GM18519 (cell line): Measurements from ENCODE around the gene ERLIN1.

Experiments used
- ATAC-seq: cut with Tn5 transposase; IDR thresholded peaks from one replicate; pipeline ENCODE4 v1.9.1; 2021; ENCODE audit warnings: mild to moderate bottlenecking, moderate library complexity; ENCODE audit not compliant: unreplicated experiment, low FRiP score

Gene ERLIN1

GRCh38 chr10:100185364-100186252, at the start of gene ERLIN1:
ERLIN1 (minus strand) TSS chr10:100186029; CDS start chr10:100185626, 403 bp downstream.
- peak; percentile 60 for ATAC-seq

GRCh38 chr10:100232101-100232500, 46.3 kb upstream of the ERLIN1 start:
- ATAC-seq: no peak

DNA sequence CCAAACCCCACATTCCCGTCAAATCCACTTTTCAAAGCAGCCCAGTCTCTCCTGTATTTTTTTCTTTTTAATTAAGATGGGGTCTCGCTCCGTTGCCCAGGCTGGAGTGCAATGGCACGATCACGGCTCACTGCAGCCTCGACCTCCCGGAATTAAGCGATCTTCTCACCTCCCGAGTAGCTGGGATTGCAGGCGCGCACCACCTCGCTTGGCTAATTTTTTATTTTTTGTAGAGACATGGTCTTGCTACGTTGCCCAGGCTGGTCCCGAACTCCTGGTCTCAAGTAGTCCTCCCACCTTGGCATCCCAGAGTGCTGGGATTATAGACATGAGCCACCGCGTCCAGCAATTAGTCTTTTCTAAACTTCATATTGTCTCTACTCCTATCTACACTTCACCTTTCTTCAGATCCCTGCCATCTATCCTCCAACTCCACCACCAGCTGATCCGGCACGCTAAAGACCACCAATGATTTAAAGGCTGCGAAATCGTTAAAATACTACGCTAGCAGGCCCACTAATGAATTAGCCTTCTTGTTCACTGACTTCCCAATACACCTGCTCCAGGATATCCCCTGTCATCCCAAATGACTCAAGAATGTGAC, 44.1 kb upstream of the ERLIN1 start:
- no peak for ATAC-seq

GRCh38 chr10:100223879-100224278, 38.0 kb upstream of the ERLIN1 start:
- no peak for ATAC-seq

DNA sequence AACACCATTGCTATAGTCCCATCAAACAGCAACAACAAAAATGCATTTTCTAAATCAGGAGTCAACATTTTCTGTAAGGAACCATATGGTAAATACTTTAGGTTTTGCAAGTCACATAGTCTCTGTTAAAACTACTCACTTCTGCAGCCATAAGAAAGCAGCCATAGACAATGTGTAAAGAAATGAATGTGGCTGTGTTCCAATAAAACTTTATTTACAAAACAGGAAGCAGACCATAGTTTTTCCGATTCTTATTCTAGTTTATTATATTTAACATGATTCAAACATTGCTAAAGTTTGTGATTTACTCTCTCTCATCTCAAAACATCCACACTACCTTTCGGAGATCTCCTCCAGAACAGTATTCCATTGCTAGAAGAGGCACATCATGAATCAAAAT, 36.7 kb upstream of the ERLIN1 start:
- no peak for ATAC-seq

- no peak for ATAC-seq
Measured at GRCh38 chr10:100216006-100216405, 30.2 kb upstream of the ERLIN1 start.

- ATAC-seq: no peak
Measured at GRCh38 chr10:100209303-100209702, 23.5 kb upstream of the ERLIN1 start.

DNA sequence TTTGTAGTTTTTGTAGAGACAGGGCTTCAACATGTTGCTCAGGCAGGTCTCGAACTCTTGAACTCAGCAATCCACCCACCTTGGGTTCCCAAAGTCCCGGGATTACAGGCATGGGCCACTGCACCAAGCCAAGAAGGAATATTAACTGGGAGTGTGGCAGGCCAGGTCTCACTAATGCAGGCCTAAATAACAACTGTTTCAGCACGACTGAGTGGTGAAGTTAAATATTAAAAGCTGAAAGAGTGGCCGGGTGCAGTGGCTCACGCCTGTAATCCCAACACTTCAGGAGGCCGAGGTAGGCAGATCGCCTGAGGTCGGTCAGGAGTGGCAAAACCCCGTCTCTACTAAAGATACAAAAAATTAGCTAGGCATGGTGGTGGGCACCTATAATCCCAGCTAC, 22.4 kb upstream of the ERLIN1 start:
- ATAC-seq: no peak

DNA sequence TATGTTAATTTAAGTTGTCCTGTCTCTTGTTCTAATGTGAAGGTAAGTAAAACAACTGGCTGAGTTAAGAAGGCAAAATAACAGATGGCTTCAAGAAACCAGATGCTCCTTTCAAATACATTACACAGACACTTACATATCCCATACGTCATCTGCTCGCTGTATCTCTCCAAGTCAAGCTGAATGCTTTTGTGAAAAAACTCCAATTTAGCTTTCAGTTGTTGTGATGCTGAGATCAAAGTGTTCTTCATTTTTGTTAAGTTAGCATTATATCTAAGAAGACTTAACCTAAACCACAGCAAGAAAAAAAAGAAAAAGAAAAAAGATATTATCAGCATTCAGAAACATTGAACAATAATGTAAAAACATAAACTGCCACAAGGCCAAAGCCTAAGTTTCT, 18.5 kb upstream of the ERLIN1 start:
- ATAC-seq: no peak

- no peak for ATAC-seq
Measured at GRCh38 chr10:100201549-100201948, 15.7 kb upstream of the ERLIN1 start.

- ATAC-seq: no peak
Measured at GRCh38 chr10:100194711-100195110, 8.9 kb upstream of the ERLIN1 start.

GRCh38 chr10:100192350-100192749, 6.5 kb upstream of the ERLIN1 start:
- no peak for ATAC-seq

DNA sequence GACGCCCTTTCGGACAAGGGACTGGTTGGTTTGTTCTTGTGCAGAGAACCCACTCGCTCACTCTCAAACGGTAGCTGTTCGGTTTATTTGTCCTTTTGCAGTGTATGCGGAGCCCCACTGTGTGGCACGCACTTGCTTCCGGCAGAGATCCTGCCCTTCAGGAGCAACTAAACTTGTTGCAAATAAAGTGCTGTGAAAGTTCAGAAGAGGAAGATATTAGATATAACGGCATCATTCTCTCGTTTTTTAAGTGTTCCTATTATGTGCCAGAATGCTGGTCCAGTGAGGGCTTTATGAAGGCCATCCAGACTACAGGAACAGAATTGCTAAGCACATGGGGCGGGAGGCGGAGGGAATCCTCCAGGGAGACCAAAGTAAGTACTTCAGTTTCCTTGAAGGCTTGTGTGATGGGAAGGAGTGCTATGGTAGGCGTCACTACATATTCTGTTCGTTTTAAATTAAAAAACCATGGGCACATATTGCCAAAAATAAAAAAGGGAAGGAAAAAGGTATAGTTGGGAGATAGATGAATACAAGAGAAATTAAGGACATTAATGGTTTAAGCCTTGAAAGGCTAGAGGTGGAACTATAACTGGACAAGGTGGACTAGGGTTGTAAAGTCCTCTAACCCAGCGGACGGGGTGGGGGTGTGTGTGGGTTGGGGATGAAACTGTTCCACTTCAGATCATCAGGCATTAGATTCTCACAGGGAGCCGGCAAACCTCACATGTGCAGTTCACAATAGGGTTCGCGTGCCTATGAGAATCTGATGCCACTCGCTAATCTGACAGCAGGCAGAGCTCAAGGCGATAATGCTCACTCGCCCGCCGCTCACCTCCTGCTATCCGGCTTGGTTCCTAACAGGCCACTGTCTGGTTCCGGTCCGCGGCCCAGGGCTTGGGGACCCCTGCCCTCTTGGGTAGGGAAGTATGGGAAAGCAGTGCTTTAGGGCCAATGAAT, 704 bp upstream of the ERLIN1 start:
- ATAC-seq: peak; percentile 31

GRCh38 chr10:100184840-100185239, 989 bp downstream of the ERLIN1 start:
- ATAC-seq: no peak

- ATAC-seq: no peak
Measured at GRCh38 chr10:100184426-100184825, 1.4 kb downstream of the ERLIN1 start.

DNA sequence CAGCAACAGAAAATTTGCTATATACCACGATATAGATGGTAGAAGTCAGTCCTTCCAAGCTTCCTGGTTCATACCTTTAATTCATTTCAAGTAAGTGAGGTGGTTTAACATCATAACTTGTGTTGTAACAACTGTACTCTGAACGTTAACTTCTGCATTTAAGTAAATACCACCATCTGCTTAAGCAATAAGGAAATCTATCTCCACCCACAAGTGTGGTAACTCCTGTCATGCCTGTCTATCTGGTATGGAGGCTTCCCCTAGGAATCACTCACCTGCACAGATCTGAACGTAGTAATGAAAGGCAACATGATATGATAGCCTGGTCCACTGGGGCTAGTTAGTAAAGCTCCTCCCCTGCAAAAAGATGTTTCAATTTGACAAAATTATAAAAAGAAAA, 2.3 kb downstream of the ERLIN1 start:
- ATAC-seq: no peak

DNA sequence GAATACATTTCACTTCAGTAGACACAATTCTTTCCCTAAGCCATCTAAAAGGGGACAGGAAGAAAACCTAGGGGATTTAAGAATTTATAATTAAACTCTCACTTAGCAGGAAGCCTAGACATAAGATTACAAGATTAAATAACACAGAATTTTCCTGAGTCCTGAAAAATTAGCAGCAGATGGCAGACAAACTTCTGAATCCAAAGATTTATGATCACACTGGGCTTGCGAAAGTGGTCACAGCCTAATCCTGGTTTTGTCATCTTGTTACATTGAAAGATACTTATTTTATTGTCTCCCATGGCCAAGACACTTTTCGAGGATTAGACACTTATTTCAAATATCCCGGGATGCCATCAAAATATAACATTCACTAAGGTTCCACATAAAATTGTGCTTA, 2.9 kb downstream of the ERLIN1 start:
- no peak for ATAC-seq

DNA sequence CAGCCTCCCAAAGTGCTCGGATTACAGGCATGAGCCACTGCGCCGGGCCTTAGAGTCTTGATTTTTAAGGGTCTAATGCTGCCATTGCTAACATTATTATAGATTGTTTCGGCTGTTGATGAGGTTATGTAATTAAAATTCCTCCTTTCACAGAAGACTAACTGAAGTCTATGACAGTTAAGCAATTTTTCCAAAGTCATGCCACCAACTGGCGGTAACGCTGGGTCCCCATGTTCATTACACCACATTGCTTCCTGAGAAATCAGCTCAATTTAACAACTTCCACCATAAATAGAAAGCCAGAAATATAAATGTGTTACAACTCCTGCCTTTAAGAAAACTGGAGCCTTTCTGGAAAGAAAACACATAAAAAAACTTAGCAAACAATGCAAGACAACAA, 3.5 kb downstream of the ERLIN1 start:
- ATAC-seq: no peak

DNA sequence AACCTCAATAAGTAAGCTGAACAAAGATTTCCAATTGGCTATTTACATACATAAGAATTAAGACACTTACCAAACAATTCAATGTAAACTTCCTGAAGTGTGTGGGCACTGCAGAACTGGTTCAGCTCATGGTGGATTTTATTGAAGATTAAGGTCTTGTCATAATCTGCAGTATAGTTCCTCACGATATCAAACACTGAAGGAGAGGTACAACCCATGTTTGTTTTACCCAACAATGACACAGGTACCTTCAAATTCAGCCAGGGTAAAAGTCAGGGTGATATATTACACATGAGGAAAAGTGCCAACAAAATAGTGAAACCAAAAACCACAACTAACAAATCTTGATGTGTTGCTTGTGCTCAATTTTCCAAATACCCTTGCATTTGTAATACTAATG, 10.0 kb downstream of the ERLIN1 start:
- ATAC-seq: no peak

- peak; percentile 80 for ATAC-seq
Measured at GRCh38 chr10:100174699-100175677, 10.8 kb downstream of the ERLIN1 start.
